ENCODE data around the gene CTDSPL2.

Gene CTDSPL2

GRCh38 chr15:44500555-44500954, 73.1 kb downstream of the CTDSPL2 start:
- H3K27ac ChIP-seq = no peak overlapping the region
- H3K9me3 ChIP-seq = no peaks in the 10 kb centered on the region
- no peaks in the 10 kb centered on the region for H3K4me1 ChIP-seq
- H3K36me3 ChIP-seq = peaks cover 33 to 48% (median 41%) of the 10 kb centered on the region in 3 donors
- H3K4me3 ChIP-seq = no peak overlapping the region
- TF ChIP-seq CTCF (IDR thresholded peaks at IDR 0.05) = no peak
- intact Hi-C loops (cut with DNase I; ENCODE audit: low total_unique reads) = no loop called here
- no peak for DNase-seq
- H3K27me3 ChIP-seq = no peaks in the 10 kb centered on the region

- DNase-seq = no peak
- H3K36me3 ChIP-seq = peaks cover 34 to 47% (median 41%) of the 10 kb centered on the region in 3 donors
- TF ChIP-seq CTCF (IDR thresholded peaks at IDR 0.05) = peak; percentile 52
- H3K27me3 ChIP-seq = no peaks in the 10 kb centered on the region
- no peaks in the 10 kb centered on the region for H3K4me1 ChIP-seq
- H3K27ac ChIP-seq = no peak overlapping the region
- no peak overlapping the region for H3K4me3 ChIP-seq
- intact Hi-C loops (cut with DNase I; ENCODE audit: low total_unique reads) = no loop called here
- no peaks in the 10 kb centered on the region for H3K9me3 ChIP-seq
These were observed 74.4 kb downstream of the CTDSPL2 start for GRCh38 chr15:44501768-44502366.

- H3K27ac ChIP-seq = no peak overlapping the region
- no peaks in the 10 kb centered on the region for H3K4me1 ChIP-seq
- H3K4me3 ChIP-seq = no peak overlapping the region
- no peaks in the 10 kb centered on the region for H3K27me3 ChIP-seq
- DNase-seq = no peak
- H3K36me3 ChIP-seq = peaks cover 22 to 43% (median 33%) of the 10 kb centered on the region in 3 donors
- intact Hi-C loops (cut with DNase I; ENCODE audit: low total_unique reads) = no loop called here
- H3K9me3 ChIP-seq = no peaks in the 10 kb centered on the region
- no peak for TF ChIP-seq CTCF (IDR thresholded peaks at IDR 0.05)
These were observed 89.0 kb downstream of the CTDSPL2 start for GRCh38 chr15:44516436-44516835.

- no peak for DNase-seq
- intact Hi-C loops (cut with DNase I; ENCODE audit: low total_unique reads) = no loop called here
- H3K36me3 ChIP-seq = peaks cover 40 to 64% (median 45%) of the 10 kb centered on the region in 3 donors
- H3K9me3 ChIP-seq = no peaks in the 10 kb centered on the region
- no peaks in the 10 kb centered on the region for H3K4me1 ChIP-seq
- no peak overlapping the region for H3K4me3 ChIP-seq
- H3K27me3 ChIP-seq = no peaks in the 10 kb centered on the region
- H3K27ac ChIP-seq = no peak overlapping the region
- no peak for TF ChIP-seq CTCF (IDR thresholded peaks at IDR 0.05)
These were observed 92.1 kb downstream of the CTDSPL2 start for GRCh38 chr15:44519537-44519936.

- H3K27me3 ChIP-seq = no peaks in the 10 kb centered on the region
- no peaks in the 10 kb centered on the region for H3K9me3 ChIP-seq
- intact Hi-C loops (cut with DNase I; ENCODE audit: low total_unique reads) = no loop called here
- no peak overlapping the region for H3K27ac ChIP-seq
- peaks cover 25 to 31% (median 31%) of the 10 kb centered on the region in 3 donors for H3K36me3 ChIP-seq
- no peak for DNase-seq
- H3K4me3 ChIP-seq = no peak overlapping the region
- TF ChIP-seq CTCF (IDR thresholded peaks at IDR 0.05) = no peak
- no peaks in the 10 kb centered on the region for H3K4me1 ChIP-seq
These were observed 97.6 kb downstream of the CTDSPL2 start for GRCh38 chr15:44525018-44525417.

GRCh38 chr15:44527241-44527640, 99.8 kb downstream of the CTDSPL2 start:
- intact Hi-C loops (cut with DNase I; ENCODE audit: low total_unique reads) = no loop called here
- Histone ChIP-seq H3K27me3 (no peaks in the 10 kb centered on the region), H3K9me3 (no peaks in the 10 kb centered on the region), H3K4me3 (no peak overlapping the region), H3K27ac (no peak overlapping the region), H3K4me1 (no peaks in the 10 kb centered on the region), H3K36me3 (peaks cover 17 to 25% (median 23%) of the 10 kb centered on the region in 3 donors)
- no peak for DNase-seq
- no peak for TF ChIP-seq CTCF (IDR thresholded peaks at IDR 0.05)
